Adrenal gland (tissue), 5 donors: ENCODE measurements around the gene ZBED5.

ENCODE experiments used
- CTCF ChIP-seq, 6 experiments: fragments of 450-650 bp in 4 of 6; fragments of 200-600 bp in 2 of 6; sonication (generic) in 1 of 6; IDR thresholded peaks; 1 replicate in 5 of 6; 2 replicates in 1 of 6; pipeline versions ENCODE4 v1.5.1 to v1.8.0; 2016 to 2021; ENCODE audit warnings: antibody characterized with exemption in 6 of 6, mild to moderate bottlenecking in 2 of 6, moderate library complexity in 1 of 6
- POLR2A ChIP-seq, 2 donors: fragments of 450-650 bp; IDR thresholded peaks; one replicate each; pipeline ENCODE4 v1.6.1; 2017; ENCODE audit warnings: antibody characterized with exemption in 2 of 2, mild to moderate bottlenecking in 2 of 2, moderate library complexity in 1 of 2
- donor health status: DM: no; HTN: no; CAD: no.

GRCh38 chr11:10809373-10810160, 48.3 kb downstream of the ZBED5 start:
- TF ChIP-seq POLR2A (IDR thresholded peaks at IDR 0.05) (no peak), CTCF (IDR thresholded peaks at IDR 0.05) (peak in 2 of 6 experiments; percentile 17)
